A549 (cell line): ENCODE measurements around the gene ZBTB39. TPM values are rescaled to one million over a fixed set of nuclear protein-coding genes. Genes with fewer than 3 reads are reported as not detected.
A peak's percentile ranks its signal among the peaks of the same experiment; 100 is the strongest.

Experiments used
- ATAC-seq, 2 experiments: fragments of 200-7000 bp in 1 of 2; fragments of >200 bp in 1 of 2; cut with Nextera tagmentation in 1 of 2; cut with Tn5 transposase in 1 of 2; 3 replicates each; pipeline versions ENCODE4 v1.8.0 to v1.9.1; 2018 to 2020; ENCODE audit warnings: mild to moderate bottlenecking in 1 of 2, moderate library complexity in 1 of 2
- CTCF ChIA-PET: fragments of 300-600 bp; sonication (Branson Sonifier 250); formaldehyde crosslinking; extraction: SDS; loops from one replicate; lab custom pipeline; 2021; ENCODE audit warnings: antibody characterized with exemption, inconsistent platforms; lab: Yijun Ruan, JAX
- POLR2A ChIA-PET: fragments of 350-600 bp; formaldehyde crosslinking; extraction: SDS; loops from one replicate; lab custom pipeline; 2021; ENCODE audit warnings: antibody characterized with exemption, inconsistent platforms; lab: Yijun Ruan, JAX
- DNase-seq, 2 experiments: peaks; one replicate each; pipeline versions ENCODE4 v3.0.0 to v3.0.0-alpha.2; 2011 to 2016; ENCODE audit warnings: low read depth in 1 of 2, low spot score in 1 of 2
- FAIRE-seq: peaks from 2 replicates; lab custom pipeline; 2011; peaks lifted over from hg19 to GRCh38; lab: Jason Lieb, UNC
- H3K27ac ChIP-seq, 2 experiments: fragments of >200 bp; sonication (Bioruptor Twin); formaldehyde crosslinking; 3 replicates each; pipeline ENCODE4 v1.5.1; 2016 to 2017
- H3K4me1 ChIP-seq: fragments of >200 bp; sonication (Bioruptor Twin); formaldehyde crosslinking; 3 replicates; pipeline ENCODE4 v1.6.1; 2016
- H3K4me2 ChIP-seq: fragments of >200 bp; sonication (Bioruptor Twin); formaldehyde crosslinking; 3 replicates; pipeline ENCODE4 v1.6.1; 2016
- H3K4me3 ChIP-seq: fragments of >200 bp; sonication (Bioruptor Twin); formaldehyde crosslinking; 3 replicates; pipeline ENCODE4 v1.5.1; 2016
- H3K9me3 ChIP-seq: fragments of >200 bp; sonication (Bioruptor Twin); formaldehyde crosslinking; 3 replicates; pipeline ENCODE4 v1.6.1; 2016
- BHLHE40 ChIP-seq: IDR thresholded peaks from 2 replicates; pipeline ENCODE4 v1.6.1; 2012; ENCODE audit warnings: low read depth, low read length, inconsistent platforms
- CHD2 ChIP-seq: fragments of 150-350 bp; IDR thresholded peaks from 2 replicates; pipeline ENCODE4 v1.6.1; 2014; ENCODE audit warnings: low read length; ENCODE audit not compliant: partially characterized antibody
- ESRRA ChIP-seq: fragments of 150-350 bp; IDR thresholded peaks from 2 replicates; pipeline ENCODE4 v1.6.1; 2014; ENCODE audit warnings: mild to moderate bottlenecking, low read length, borderline replicate concordance
- FOSB ChIP-seq: fragments of 250-450 bp; sonication (Bioruptor Pico); IDR thresholded peaks from 2 replicates; pipeline ENCODE4 v1.5.0; 2020; ENCODE audit warnings: mild to moderate bottlenecking, moderate library complexity
- HDAC2 ChIP-seq: fragments of 200-600 bp; sonication (generic); IDR thresholded peaks from 2 replicates; pipeline ENCODE4 v1.6.1; 2016
- HEYL ChIP-seq: fragments of 250-450 bp; sonication (Bioruptor Pico); IDR thresholded peaks from 2 replicates; pipeline ENCODE4 v1.8.0; 2021; ENCODE audit warnings: mild to moderate bottlenecking, moderate library complexity
- HOXA7 ChIP-seq: fragments of 250-450 bp; sonication (Bioruptor Pico); IDR thresholded peaks from 2 replicates; pipeline ENCODE4 v1.5.0; 2020; ENCODE audit warnings: mild to moderate bottlenecking, moderate library complexity
- HOXB5 ChIP-seq: fragments of 250-450 bp; sonication (Bioruptor Pico); IDR thresholded peaks from 2 replicates; pipeline ENCODE4 v1.5.0; 2020; ENCODE audit warnings: mild to moderate bottlenecking, moderate library complexity
- MYC ChIP-seq: IDR thresholded peaks from 2 replicates; pipeline ENCODE4 v1.6.1; 2012; ENCODE audit warnings: mild to moderate bottlenecking, inconsistent platforms, low read length, improper control_type of control experiment, borderline replicate concordance
- NFE2L2 ChIP-seq: fragments of 150-350 bp; conservative IDR thresholded peaks from 2 replicates; pipeline ENCODE4 v1.6.1; 2014; ENCODE audit warnings: low read length
- NPAS2 ChIP-seq: fragments of 250-450 bp; sonication (Bioruptor Pico); IDR thresholded peaks from 2 replicates; pipeline ENCODE4 v1.8.0; 2022; ENCODE audit warnings: mild to moderate bottlenecking, moderate library complexity, borderline replicate concordance
- PHF8 ChIP-seq: fragments of 200-600 bp; sonication (generic); IDR thresholded peaks from 2 replicates; pipeline ENCODE4 v1.6.1; 2016; ENCODE audit warnings: low read depth, mild to moderate bottlenecking, antibody characterized with exemption, moderate library complexity, borderline replicate concordance
- POLR2A ChIP-seq: IDR thresholded peaks from 2 replicates; pipeline ENCODE4 v1.6.1; 2012; ENCODE audit warnings: mild to moderate bottlenecking, low read length
- RAD21 ChIP-seq, 2 experiments: fragments of >200 bp in 1 of 2; sonication (Bioruptor Twin) in 1 of 2; formaldehyde crosslinking in 1 of 2; IDR thresholded peaks in 1 of 2; conservative IDR thresholded peaks in 1 of 2; 2 replicates in 1 of 2; 3 replicates in 1 of 2; pipeline ENCODE4 v1.6.1; 2012 to 2018; ENCODE audit warnings: inconsistent platforms in 1 of 2
- RCOR1 ChIP-seq: fragments of 150-350 bp; IDR thresholded peaks from 2 replicates; pipeline ENCODE4 v1.6.1; 2014; ENCODE audit warnings: antibody characterized with exemption, low read length, low read depth
- RFX5 ChIP-seq: fragments of 450-650 bp; IDR thresholded peaks from 2 replicates; pipeline ENCODE4 v1.7.1; 2014; ENCODE audit warnings: antibody characterized with exemption, mild to moderate bottlenecking, moderate library complexity
- SMC3 ChIP-seq: fragments of >200 bp; sonication (Bioruptor Twin); formaldehyde crosslinking; IDR thresholded peaks from 3 replicates; pipeline ENCODE4 v1.6.1; 2018; ENCODE audit warnings: inconsistent platforms
- SREBF2 ChIP-seq: fragments of 450-650 bp; IDR thresholded peaks from 2 replicates; pipeline ENCODE4 v1.6.1; 2014; ENCODE audit warnings: mild to moderate bottlenecking, moderate library complexity
- TFCP2L1 ChIP-seq: fragments of 250-450 bp; sonication (Bioruptor Pico); IDR thresholded peaks from 2 replicates; pipeline ENCODE4 v1.5.0; 2021; ENCODE audit warnings: mild to moderate bottlenecking
- WGBS: methylation state at CpG from one replicate; pipeline ENCODE4 v1.1.6; 2017; ENCODE audit errors: missing lambda C conversion rate; 5-methylcytosine and 5-hydroxymethylcytosine counted together
- polyA plus RNA-seq, 4 experiments: library from polyadenylated mRNA; depleted of rRNA in 3 of 4; stranded (reverse); fragments of >200 nt; fragmentation: RNase III in 1 of 4; extraction: RNeasy Plus Mini Kit Qiagen cat#74134 plus additional on column Dnase treatment in 1 of 4; gene quantifications; 2 replicates in 3 of 4; 3 replicates in 1 of 4; pipeline ENCODE4 v1.2.3, GENCODE V29; 2011 to 2017
- TF ChIP-seq, protein P1 (sequence below): IDR thresholded peaks from 2 replicates; pipeline ENCODE4 v1.6.1; 2012
- TF ChIP-seq, protein P2 (sequence below): fragments of >200 bp; sonication (Bioruptor Twin); formaldehyde crosslinking; IDR thresholded peaks from 3 replicates; pipeline ENCODE4 v1.5.1; 2016
- TF ChIP-seq, protein P3 (sequence below): fragments of 250-450 bp; sonication (Bioruptor Pico); IDR thresholded peaks from 2 replicates; pipeline ENCODE4 v1.5.0; 2020; ENCODE audit warnings: low read depth, mild to moderate bottlenecking, moderate library complexity
- TF ChIP-seq, protein P4 (sequence below): fragments of 150-350 bp; IDR thresholded peaks from 2 replicates; pipeline ENCODE4 v1.6.1; 2014; ENCODE audit warnings: low read depth, mild to moderate bottlenecking, low read length
- TF ChIP-seq, protein P5 (sequence below): fragments of 450-650 bp; IDR thresholded peaks from 2 replicates; pipeline ENCODE4 v1.6.1; 2014; ENCODE audit warnings: antibody characterized with exemption

Gene ZBTB39
- polyA plus RNA-seq, 2 of the 4 experiments (the other 2 are of a cell fraction): 4.7 to 9.5 TPM

DNA sequence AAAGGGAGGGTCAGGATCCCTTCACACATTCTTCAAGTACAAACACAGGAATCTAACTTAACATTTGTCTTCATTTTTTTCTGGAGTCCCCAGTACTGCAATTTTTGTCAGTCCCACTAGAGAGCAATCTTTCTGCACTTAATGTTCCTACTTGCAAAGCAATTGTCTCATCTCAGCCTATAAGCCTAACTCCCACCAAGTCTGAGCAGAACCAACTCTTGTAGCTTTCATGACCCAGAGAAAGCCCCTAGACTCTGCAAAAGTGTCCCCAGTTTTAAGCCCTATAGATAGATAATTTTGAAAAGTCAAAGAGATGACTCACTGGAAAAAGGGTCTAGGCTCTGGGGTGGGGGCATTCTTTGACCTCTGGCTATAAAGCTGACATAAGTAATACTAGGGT is 1.8 kb upstream of the ZBTB39 start (continued):
- TF ChIP-seq MYC: no peak
- TF ChIP-seq BHLHE40: no peak
- no peak for TF ChIP-seq HOXB5 (CRISPR knock-in tag)
- TF ChIP-seq, protein P1, sequence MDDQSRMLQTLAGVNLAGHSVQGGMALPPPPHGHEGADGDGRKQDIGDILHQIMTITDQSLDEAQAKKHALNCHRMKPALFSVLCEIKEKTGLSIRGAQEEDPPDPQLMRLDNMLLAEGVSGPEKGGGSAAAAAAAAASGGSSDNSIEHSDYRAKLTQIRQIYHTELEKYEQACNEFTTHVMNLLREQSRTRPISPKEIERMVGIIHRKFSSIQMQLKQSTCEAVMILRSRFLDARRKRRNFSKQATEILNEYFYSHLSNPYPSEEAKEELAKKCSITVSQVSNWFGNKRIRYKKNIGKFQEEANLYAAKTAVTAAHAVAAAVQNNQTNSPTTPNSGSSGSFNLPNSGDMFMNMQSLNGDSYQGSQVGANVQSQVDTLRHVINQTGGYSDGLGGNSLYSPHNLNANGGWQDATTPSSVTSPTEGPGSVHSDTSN: no peak
- TF ChIP-seq HOXA7 (CRISPR knock-in tag): no peak
- peak; percentile 62 for TF ChIP-seq SMC3
- no peak for TF ChIP-seq SREBF2
- no peak for TF ChIP-seq RFX5
- no peak for TF ChIP-seq TFCP2L1

DNA sequence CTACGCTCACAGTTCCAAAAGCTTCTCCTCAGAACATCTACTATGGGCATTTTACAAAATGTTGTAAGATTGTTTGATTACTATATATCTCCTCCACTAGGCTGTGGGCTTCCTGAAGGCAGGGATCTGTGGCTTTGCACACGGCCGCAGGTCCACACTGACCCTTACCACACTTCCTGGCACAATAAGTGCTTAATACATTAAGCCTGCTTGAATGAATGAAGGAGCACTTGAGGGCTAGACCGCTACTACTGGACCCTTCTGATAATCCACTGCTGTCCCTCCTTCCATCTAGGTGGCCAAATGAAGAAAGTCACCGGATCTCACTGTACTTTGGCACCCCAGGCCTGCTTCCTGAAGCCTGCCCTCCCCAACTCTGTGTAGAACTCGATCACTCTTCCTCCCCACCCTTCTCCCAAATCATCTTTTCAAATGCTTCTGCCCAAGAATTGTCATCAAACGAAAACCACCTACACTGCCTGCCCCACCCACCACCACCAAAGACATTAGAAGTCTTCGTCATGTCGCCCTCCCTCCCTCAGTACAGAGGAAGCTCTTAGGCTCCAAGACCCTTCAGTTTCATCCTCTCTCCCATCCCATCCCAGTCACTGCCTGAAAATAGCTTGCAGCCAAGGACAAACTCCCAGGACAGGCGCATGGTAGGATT is 596 bp upstream of the ZBTB39 start:
- Histone ChIP-seq H3K27ac (peak overlapping the region; percentile 54 to 99; a peak in 5 of 6 replicates), H3K9me3 (no peaks in the 10 kb centered on the region), H3K4me2 (peak overlapping the region; percentile 64), H3K4me1 (peaks cover 32% of the 10 kb centered on the region), H3K4me3 (peak overlapping the region; percentile 99; the same call in 1 of the 3 replicates)
- FAIRE-seq: no peak
- TF ChIP-seq, protein P2, sequence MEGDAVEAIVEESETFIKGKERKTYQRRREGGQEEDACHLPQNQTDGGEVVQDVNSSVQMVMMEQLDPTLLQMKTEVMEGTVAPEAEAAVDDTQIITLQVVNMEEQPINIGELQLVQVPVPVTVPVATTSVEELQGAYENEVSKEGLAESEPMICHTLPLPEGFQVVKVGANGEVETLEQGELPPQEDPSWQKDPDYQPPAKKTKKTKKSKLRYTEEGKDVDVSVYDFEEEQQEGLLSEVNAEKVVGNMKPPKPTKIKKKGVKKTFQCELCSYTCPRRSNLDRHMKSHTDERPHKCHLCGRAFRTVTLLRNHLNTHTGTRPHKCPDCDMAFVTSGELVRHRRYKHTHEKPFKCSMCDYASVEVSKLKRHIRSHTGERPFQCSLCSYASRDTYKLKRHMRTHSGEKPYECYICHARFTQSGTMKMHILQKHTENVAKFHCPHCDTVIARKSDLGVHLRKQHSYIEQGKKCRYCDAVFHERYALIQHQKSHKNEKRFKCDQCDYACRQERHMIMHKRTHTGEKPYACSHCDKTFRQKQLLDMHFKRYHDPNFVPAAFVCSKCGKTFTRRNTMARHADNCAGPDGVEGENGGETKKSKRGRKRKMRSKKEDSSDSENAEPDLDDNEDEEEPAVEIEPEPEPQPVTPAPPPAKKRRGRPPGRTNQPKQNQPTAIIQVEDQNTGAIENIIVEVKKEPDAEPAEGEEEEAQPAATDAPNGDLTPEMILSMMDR: peak; percentile 39; the same call in 1 of the 3 replicates
- no peak for TF ChIP-seq ESRRA
- peak in 1 of 2 experiments; percentile 5; a peak in 4 of 6 replicates for ATAC-seq
- POLR2A ChIA-PET: no interaction called here
- no peak for DNase-seq
- CTCF ChIA-PET: interaction anchor here (0.6 to 8.5 kb wide), 29 partner anchors 10 to 264 kb away, joined by 3 to 161 read pairs (median 4); partner anchors contain the start of genes MYO1A, STAT6 and TAC3
- 58% methylated on average over 10 of the region's 10 CpGs for WGBS

DNA sequence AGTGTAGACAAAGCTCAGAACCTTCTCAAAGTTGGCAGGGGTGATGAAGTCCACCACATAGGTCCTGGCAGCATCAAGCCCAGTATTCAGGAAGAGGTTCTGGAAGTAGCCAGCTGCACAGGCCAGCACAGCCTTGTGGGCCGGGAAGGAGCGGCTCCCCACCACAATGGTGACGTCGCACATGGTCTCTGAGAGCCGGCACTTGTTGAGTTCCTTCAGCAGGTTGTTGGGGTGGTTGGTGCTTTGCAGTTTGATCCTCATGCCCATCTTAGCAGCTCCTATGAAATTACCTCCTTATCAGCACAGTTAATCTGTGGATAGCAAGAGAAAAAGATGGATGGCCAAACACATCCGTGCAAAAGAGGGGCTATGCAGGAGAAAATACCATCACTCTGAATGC is 1.7 kb downstream of the ZBTB39 start:
- no peak for DNase-seq
- CTCF ChIA-PET: interaction anchor here (0.8 to 10.1 kb wide), 25 partner anchors 8 to 368 kb away, joined by 3 to 161 read pairs (median 4); partner anchors contain the start of genes HSD17B6 and TAC3
- POLR2A ChIA-PET: interaction anchor here (0.6 to 1.5 kb wide), 2 partner anchors 241 to 316 kb away, joined by 3 to 7 read pairs; partner anchors contain the start of gene PTGES3
- peaks cover 40% of the 10 kb centered on the region for H3K4me1 ChIP-seq
- TF ChIP-seq, protein P3, sequence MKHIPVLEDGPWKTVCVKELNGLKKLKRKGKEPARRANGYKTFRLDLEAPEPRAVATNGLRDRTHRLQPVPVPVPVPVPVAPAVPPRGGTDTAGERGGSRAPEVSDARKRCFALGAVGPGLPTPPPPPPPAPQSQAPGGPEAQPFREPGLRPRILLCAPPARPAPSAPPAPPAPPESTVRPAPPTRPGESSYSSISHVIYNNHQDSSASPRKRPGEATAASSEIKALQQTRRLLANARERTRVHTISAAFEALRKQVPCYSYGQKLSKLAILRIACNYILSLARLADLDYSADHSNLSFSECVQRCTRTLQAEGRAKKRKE: no peak
- TF ChIP-seq, protein P4, sequence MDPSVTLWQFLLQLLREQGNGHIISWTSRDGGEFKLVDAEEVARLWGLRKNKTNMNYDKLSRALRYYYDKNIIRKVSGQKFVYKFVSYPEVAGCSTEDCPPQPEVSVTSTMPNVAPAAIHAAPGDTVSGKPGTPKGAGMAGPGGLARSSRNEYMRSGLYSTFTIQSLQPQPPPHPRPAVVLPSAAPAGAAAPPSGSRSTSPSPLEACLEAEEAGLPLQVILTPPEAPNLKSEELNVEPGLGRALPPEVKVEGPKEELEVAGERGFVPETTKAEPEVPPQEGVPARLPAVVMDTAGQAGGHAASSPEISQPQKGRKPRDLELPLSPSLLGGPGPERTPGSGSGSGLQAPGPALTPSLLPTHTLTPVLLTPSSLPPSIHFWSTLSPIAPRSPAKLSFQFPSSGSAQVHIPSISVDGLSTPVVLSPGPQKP: no peak
- TF ChIP-seq HDAC2: no peak
- TF ChIP-seq, all 56 proteins: peak for 0
- H3K9me3 ChIP-seq: no peaks in the 10 kb centered on the region
- FAIRE-seq: no peak
- H3K27ac ChIP-seq: no peak overlapping the region
- no peak for ATAC-seq
- peak overlapping the region; percentile 81 for H3K4me2 ChIP-seq
- 95% methylated on average over 6 of the region's 6 CpGs for WGBS
- no peak overlapping the region for H3K4me3 ChIP-seq

DNA sequence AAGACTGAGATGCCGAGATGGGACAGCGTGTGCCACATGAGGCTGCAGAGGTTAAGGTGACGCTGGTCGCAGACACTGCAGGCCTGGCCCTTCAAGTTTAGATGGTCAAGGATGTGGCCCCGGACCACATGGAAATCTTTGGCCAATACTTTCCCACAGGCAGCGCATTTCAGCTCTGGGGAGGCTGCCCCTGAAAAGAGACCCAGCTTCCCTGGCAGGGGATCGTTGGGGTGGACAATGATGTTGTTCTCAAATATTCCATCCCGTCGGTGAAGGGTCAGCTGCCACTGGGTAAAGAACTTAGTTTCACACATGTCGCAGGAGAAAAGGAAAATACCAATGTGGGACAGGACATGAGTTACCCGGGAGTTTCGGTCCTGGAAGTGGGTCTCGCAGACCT is 3.0 kb downstream of the ZBTB39 start:
- H3K4me3 ChIP-seq: no peak overlapping the region
- peaks cover 28% of the 10 kb centered on the region for H3K4me1 ChIP-seq
- FAIRE-seq: no peak
- whole genome bisulfite sequencing: 93% methylated on average over 13 of the region's 13 CpGs
- DNase-seq: no peak
- CTCF ChIA-PET: interaction anchor here (1.0 to 10.1 kb wide), 13 partner anchors 9 to 245 kb away, joined by 3 to 161 read pairs (median 8); partner anchors contain the start of genes HSD17B6, STAT6 and TAC3
- H3K9me3 ChIP-seq: no peaks in the 10 kb centered on the region
- ATAC-seq: no peak
- TF ChIP-seq PHF8 (no peak), RCOR1 (no peak), CHD2 (no peak), NFE2L2 (no peak), SMC3 (no peak), POLR2A (no peak), HOXA7 (CRISPR knock-in tag) (no peak), RAD21 (conservative IDR thresholded peaks at IDR 0.05 in 1 of 2, IDR thresholded peaks at IDR 0.05 in 1 of 2) (no peak), HEYL (no peak), FOSB (CRISPR knock-in tag) (no peak), NPAS2 (no peak)
- TF ChIP-seq, protein P5, sequence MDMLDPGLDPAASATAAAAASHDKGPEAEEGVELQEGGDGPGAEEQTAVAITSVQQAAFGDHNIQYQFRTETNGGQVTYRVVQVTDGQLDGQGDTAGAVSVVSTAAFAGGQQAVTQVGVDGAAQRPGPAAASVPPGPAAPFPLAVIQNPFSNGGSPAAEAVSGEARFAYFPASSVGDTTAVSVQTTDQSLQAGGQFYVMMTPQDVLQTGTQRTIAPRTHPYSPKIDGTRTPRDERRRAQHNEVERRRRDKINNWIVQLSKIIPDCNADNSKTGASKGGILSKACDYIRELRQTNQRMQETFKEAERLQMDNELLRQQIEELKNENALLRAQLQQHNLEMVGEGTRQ: no peak
- TF ChIP-seq, protein P4: no peak
- TF ChIP-seq, all 56 proteins: peak for 0
- no peak overlapping the region for H3K27ac ChIP-seq
- POLR2A ChIA-PET: no interaction called here
- H3K4me2 ChIP-seq: no peak overlapping the region
